ENCODE data around the gene DOLPP1.

Gene DOLPP1

GRCh38 chr9:129058965-129059795 is 21.7 kb upstream of the DOLPP1 start:
- TF ChIP-seq CTCF (IDR thresholded peaks at IDR 0.05; ENCODE audit: low read depth, low read length): no peak
- H3K4me3 ChIP-seq (ENCODE audit: low read depth, low read length): no peak overlapping the region

GRCh38 chr9:129059796-129060785 is 20.8 kb upstream of the DOLPP1 start:
- no peak for TF ChIP-seq CTCF (IDR thresholded peaks at IDR 0.05; ENCODE audit: low read depth, low read length)
- no peak overlapping the region for H3K4me3 ChIP-seq (ENCODE audit: low read depth, low read length)

GRCh38 chr9:129060991-129061390 is 19.9 kb upstream of the DOLPP1 start:
- no peak overlapping the region for H3K4me3 ChIP-seq (ENCODE audit: low read depth, low read length)
- no peak for TF ChIP-seq CTCF (IDR thresholded peaks at IDR 0.05; ENCODE audit: low read depth, low read length)

- no peak for TF ChIP-seq CTCF (IDR thresholded peaks at IDR 0.05; ENCODE audit: low read depth, low read length)
Measured at GRCh38 chr9:129063061-129063460, 17.9 kb upstream of the DOLPP1 start.

GRCh38 chr9:129064499-129064908 is 16.4 kb upstream of the DOLPP1 start:
- no peak overlapping the region for H3K4me3 ChIP-seq (ENCODE audit: low read depth, low read length)
- no peak for TF ChIP-seq CTCF (IDR thresholded peaks at IDR 0.05; ENCODE audit: low read depth, low read length)

More at GRCh38 chr9:129063061-129063460, 17.9 kb upstream of the DOLPP1 start:
- H3K4me3 ChIP-seq (ENCODE audit: low read depth, low read length): no peak overlapping the region

GRCh38 chr9:129068110-129068509 is 12.8 kb upstream of the DOLPP1 start:
- TF ChIP-seq CTCF (IDR thresholded peaks at IDR 0.05; ENCODE audit: low read depth, low read length): no peak
- no peak overlapping the region for H3K4me3 ChIP-seq (ENCODE audit: low read depth, low read length)

Measured in WI38 (cell line).